Measurements from ENCODE around the gene MYO1E.

DNA sequence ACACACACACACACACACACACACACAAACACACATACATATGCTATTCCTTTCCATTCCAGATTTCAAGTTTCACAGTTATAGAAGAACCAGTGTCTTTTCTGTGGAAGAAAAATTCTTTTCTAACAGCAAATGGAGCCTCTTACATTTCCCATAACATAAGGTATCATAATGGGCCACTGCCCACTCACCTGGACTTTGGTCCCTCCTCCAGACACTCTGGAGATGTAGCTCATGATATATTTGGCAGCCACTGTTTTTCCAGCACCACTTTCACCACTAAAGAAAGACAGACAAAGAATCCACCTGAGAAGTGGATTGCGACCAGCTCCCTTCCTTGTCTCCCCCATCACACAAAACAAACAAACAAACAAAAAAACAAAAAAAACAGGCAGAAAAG, 136.3 kb downstream of the MYO1E start:
- TF ChIP-seq, protein P1, sequence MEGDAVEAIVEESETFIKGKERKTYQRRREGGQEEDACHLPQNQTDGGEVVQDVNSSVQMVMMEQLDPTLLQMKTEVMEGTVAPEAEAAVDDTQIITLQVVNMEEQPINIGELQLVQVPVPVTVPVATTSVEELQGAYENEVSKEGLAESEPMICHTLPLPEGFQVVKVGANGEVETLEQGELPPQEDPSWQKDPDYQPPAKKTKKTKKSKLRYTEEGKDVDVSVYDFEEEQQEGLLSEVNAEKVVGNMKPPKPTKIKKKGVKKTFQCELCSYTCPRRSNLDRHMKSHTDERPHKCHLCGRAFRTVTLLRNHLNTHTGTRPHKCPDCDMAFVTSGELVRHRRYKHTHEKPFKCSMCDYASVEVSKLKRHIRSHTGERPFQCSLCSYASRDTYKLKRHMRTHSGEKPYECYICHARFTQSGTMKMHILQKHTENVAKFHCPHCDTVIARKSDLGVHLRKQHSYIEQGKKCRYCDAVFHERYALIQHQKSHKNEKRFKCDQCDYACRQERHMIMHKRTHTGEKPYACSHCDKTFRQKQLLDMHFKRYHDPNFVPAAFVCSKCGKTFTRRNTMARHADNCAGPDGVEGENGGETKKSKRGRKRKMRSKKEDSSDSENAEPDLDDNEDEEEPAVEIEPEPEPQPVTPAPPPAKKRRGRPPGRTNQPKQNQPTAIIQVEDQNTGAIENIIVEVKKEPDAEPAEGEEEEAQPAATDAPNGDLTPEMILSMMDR (IDR thresholded peaks at IDR 0.05), result no peak
- no peak for TF ChIP-seq POLR2A (IDR thresholded peaks at IDR 0.05)

All from prostate gland (tissue), 2 donors.